ENCODE results near the gene ANKRD12. TPM values are rescaled to one million over a fixed set of nuclear protein-coding genes. Genes with fewer than 3 reads are reported as not detected.
"Not testable (repeated sequence)": the region's sequence is repeated elsewhere in the genome, so short reads cannot be mapped to it uniquely, and the experiment has no call there.

ANKRD12 gene
- total and polyA plus RNA-seq, 5 donors from 2014 or later, result 28.2 to 200 (median 40.8) TPM

DNA sequence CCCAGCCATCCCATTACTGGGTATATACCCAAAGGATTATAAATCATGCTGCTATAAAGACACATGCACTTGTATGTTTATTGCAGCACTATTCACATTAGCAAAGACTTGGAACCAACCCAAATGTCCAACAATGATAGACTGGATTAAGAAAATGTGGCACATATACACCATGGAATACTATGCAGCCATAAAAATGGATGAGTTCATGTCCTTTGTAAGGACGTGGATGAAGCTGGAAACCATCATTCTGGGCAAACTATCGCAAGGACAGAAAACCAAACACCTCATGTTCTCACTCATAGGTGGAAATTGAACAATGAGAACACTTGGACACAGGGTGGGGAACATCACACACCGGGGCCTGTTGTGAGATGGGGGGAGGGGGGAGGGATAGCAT is 43.5 kb upstream of the ANKRD12 start:
- ATAC-seq (ENCODE audit: low read depth in 2 of 2); H3K36me3 Mint-ChIP-seq; H3K9me3 Mint-ChIP-seq; H3K27me3 Mint-ChIP-seq; DNase-seq; H3K9me3 ChIP-seq (ENCODE audit: control insufficient read depth in 2 of 2, low read length in 2 of 2); H3K27ac ChIP-seq (ENCODE audit: insufficient read depth, low read length, poor library complexity, severe bottlenecking); H3K4me3 Mint-ChIP-seq; H3K36me3 ChIP-seq (ENCODE audit: control insufficient read depth, insufficient read depth, low read length); H3K4me3 ChIP-seq (ENCODE audit: low read depth, low read length); H3K27me3 ChIP-seq (ENCODE audit: control insufficient read depth, insufficient read depth, low read length): not testable (repeated sequence)
- peaks cover 35 to 93% (median 54%) of the 10 kb centered on the region in 4 donors for H3K4me1 Mint-ChIP-seq
- H3K27ac Mint-ChIP-seq, result peak overlapping the region in 2 of 3 donors; percentile 52 to 95
- peaks cover 62% of the 10 kb centered on the region for H3K4me1 ChIP-seq (ENCODE audit: control insufficient read depth, insufficient read depth, low read length, poor library complexity, severe bottlenecking)

DNA sequence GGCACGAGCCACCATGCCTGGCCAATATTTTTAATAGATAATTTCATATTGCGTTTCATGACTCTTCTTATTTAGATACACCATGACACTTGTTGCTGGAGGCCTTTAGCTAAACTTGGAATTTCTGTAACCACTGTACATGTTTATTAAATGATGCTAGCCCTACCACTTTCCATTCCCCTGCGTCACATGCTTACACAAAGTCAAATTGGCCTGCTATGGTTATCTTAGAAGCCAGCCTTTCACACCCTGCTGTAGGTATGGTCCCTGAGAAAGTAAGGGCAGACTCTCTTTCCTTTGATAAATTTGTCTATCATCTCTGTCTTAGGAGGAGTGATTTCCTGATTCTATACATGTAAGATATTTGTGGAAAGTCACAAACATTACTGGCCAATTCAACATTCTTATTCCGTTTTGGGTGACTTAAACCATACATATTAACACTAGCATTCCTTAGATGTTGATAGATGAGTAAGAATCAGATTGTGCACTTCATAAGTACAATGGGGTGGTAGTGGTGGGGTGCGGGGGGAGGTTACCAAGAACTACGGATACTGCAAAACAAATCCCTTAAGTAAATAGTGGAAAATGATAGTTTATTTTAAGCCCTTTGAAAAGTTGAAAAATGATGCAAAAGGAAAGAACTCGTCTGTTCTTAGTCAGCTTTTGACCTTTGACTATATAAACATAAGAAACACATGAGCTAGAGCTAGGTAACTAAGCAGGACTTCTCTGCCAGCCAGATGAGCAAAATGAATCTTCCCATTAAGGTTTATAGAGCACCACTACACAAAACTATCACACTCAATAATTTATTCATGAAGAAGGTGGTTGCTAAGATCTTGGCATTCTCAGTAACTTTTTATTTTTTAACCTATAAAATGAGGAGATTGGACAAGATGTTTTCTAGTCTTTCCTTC is 42.0 kb upstream of the ANKRD12 start:
- Mint-ChIP-seq H3K4me3 (peak overlapping the region in 3 of 4 donors; percentile 56 to 79 (median 74)), H3K9me3 (no peaks in the 10 kb centered on the region), H3K36me3 (no peaks in the 10 kb centered on the region), H3K27ac (peak overlapping the region; percentile 93 to 98 (median 95)), H3K4me1 (peaks cover 35 to 78% (median 46%) of the 10 kb centered on the region in 4 donors), H3K27me3 (no peaks in the 10 kb centered on the region)
- Histone ChIP-seq H3K4me1 (ENCODE audit: control insufficient read depth, insufficient read depth, low read length, poor library complexity, severe bottlenecking) (peaks cover 56% of the 10 kb centered on the region), H3K27ac (ENCODE audit: insufficient read depth, low read length, poor library complexity, severe bottlenecking) (peak overlapping the region; percentile 79), H3K36me3 (ENCODE audit: control insufficient read depth, insufficient read depth, low read length) (no peaks in the 10 kb centered on the region), H3K4me3 (ENCODE audit: low read depth, low read length) (peak overlapping the region; percentile 79), H3K27me3 (ENCODE audit: control insufficient read depth, insufficient read depth, low read length) (no peaks in the 10 kb centered on the region), H3K9me3 (ENCODE audit: control insufficient read depth in 2 of 2, low read length in 2 of 2) (no peaks in the 10 kb centered on the region)
- ATAC-seq (ENCODE audit: low read depth in 2 of 2) (no peak), DNase-seq (peak in 2 of 3 donors; percentile 15 to 58)

DNA sequence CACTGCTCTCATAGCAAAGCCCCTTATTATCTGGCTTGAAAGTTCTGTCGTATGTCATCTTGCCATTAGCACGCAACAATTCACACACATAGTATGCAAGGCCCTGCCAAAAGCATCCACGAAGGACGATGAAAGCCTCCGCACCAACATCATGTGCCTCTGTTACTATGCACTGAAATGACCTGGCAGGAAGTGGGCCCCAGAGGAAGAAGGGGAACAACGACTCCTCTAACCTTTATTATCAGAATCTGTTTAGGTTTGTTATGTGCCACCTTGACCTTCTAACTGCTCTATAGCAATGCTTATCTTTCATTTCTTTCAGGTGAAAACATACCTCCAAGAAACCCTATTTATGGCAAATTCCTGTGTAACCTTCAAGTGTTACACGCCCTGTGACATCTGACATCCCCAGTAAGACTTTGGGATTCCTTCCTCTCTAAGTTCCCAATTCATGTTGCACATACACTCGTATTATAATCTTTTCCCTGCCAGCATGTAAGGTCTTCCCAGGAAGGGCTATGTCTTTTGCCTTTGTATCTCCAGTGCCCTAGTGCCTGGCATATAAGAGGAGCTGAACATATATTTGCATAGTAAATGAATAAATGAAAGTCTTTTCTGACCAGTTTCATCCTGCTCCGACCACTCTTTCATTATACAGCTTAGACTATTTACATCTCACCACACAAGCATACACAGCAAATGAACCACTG is 41.1 kb upstream of the ANKRD12 start:
- no peaks in the 10 kb centered on the region for H3K9me3 ChIP-seq (ENCODE audit: control insufficient read depth in 2 of 2, low read length in 2 of 2)
- H3K36me3 ChIP-seq (ENCODE audit: control insufficient read depth, insufficient read depth, low read length), result no peaks in the 10 kb centered on the region
- H3K27me3 Mint-ChIP-seq, result no peaks in the 10 kb centered on the region
- no peaks in the 10 kb centered on the region for H3K9me3 Mint-ChIP-seq
- peak; percentile 47 to 52 for ATAC-seq (ENCODE audit: low read depth in 2 of 2)
- peak overlapping the region; percentile 79 for H3K27ac ChIP-seq (ENCODE audit: insufficient read depth, low read length, poor library complexity, severe bottlenecking)
- H3K36me3 Mint-ChIP-seq, result no peaks in the 10 kb centered on the region
- H3K27ac Mint-ChIP-seq, result peak overlapping the region; percentile 93 to 98 (median 95)
- H3K4me3 ChIP-seq (ENCODE audit: low read depth, low read length), result peak overlapping the region; percentile 79
- H3K4me3 Mint-ChIP-seq, result peak overlapping the region; percentile 56 to 83 (median 76)
- H3K27me3 ChIP-seq (ENCODE audit: control insufficient read depth, insufficient read depth, low read length), result no peaks in the 10 kb centered on the region
- H3K4me1 ChIP-seq (ENCODE audit: control insufficient read depth, insufficient read depth, low read length, poor library complexity, severe bottlenecking), result peaks cover 49% of the 10 kb centered on the region
- peak; percentile 37 to 89 (median 64) for DNase-seq
- H3K4me1 Mint-ChIP-seq, result peaks cover 35 to 72% (median 41%) of the 10 kb centered on the region in 4 donors

- no peaks in the 10 kb centered on the region for H3K9me3 Mint-ChIP-seq
- Histone ChIP-seq H3K9me3 (ENCODE audit: control insufficient read depth in 2 of 2, low read length in 2 of 2) (no peaks in the 10 kb centered on the region), H3K36me3 (ENCODE audit: control insufficient read depth, insufficient read depth, low read length) (no peaks in the 10 kb centered on the region), H3K27me3 (ENCODE audit: control insufficient read depth, insufficient read depth, low read length) (no peaks in the 10 kb centered on the region), H3K27ac (ENCODE audit: insufficient read depth, low read length, poor library complexity, severe bottlenecking) (peak overlapping the region; percentile 79), H3K4me1 (ENCODE audit: control insufficient read depth, insufficient read depth, low read length, poor library complexity, severe bottlenecking) (peaks cover 43% of the 10 kb centered on the region), H3K4me3 (ENCODE audit: low read depth, low read length) (peak overlapping the region; percentile 79)
- no peaks in the 10 kb centered on the region for H3K36me3 Mint-ChIP-seq
- no peak for DNase-seq
- no peaks in the 10 kb centered on the region for H3K27me3 Mint-ChIP-seq
- peak overlapping the region; percentile 56 to 83 (median 76) for H3K4me3 Mint-ChIP-seq
- ATAC-seq (ENCODE audit: low read depth in 2 of 2), result no peak
- H3K4me1 Mint-ChIP-seq, result peaks cover 34 to 71% (median 39%) of the 10 kb centered on the region in 4 donors
- H3K27ac Mint-ChIP-seq, result peak overlapping the region; percentile 93 to 98 (median 95)
These were observed 40.6 kb upstream of the ANKRD12 start for GRCh38 chr18:9096007-9096371.

GRCh38 chr18:9096685-9097084 is 39.9 kb upstream of the ANKRD12 start:
- no peak overlapping the region for H3K27ac ChIP-seq (ENCODE audit: insufficient read depth, low read length, poor library complexity, severe bottlenecking)
- ATAC-seq (ENCODE audit: low read depth in 2 of 2) (no peak), DNase-seq (no peak)
- peak overlapping the region in 2 of 3 donors; percentile 27 to 95 for H3K27ac Mint-ChIP-seq
- H3K4me3 Mint-ChIP-seq, result peak overlapping the region in 1 of 4 donors; percentile 66
- H3K36me3 Mint-ChIP-seq, result no peaks in the 10 kb centered on the region
- no peak overlapping the region for H3K4me3 ChIP-seq (ENCODE audit: low read depth, low read length)
- H3K4me1 ChIP-seq (ENCODE audit: control insufficient read depth, insufficient read depth, low read length, poor library complexity, severe bottlenecking), result peaks cover 40% of the 10 kb centered on the region
- no peaks in the 10 kb centered on the region for H3K36me3 ChIP-seq (ENCODE audit: control insufficient read depth, insufficient read depth, low read length)
- H3K27me3 Mint-ChIP-seq, result no peaks in the 10 kb centered on the region
- H3K4me1 Mint-ChIP-seq, result peaks cover 28 to 69% (median 38%) of the 10 kb centered on the region in 4 donors
- H3K27me3 ChIP-seq (ENCODE audit: control insufficient read depth, insufficient read depth, low read length), result no peaks in the 10 kb centered on the region
- H3K9me3 Mint-ChIP-seq, result no peaks in the 10 kb centered on the region
- no peaks in the 10 kb centered on the region for H3K9me3 ChIP-seq (ENCODE audit: control insufficient read depth in 2 of 2, low read length in 2 of 2)

DNA sequence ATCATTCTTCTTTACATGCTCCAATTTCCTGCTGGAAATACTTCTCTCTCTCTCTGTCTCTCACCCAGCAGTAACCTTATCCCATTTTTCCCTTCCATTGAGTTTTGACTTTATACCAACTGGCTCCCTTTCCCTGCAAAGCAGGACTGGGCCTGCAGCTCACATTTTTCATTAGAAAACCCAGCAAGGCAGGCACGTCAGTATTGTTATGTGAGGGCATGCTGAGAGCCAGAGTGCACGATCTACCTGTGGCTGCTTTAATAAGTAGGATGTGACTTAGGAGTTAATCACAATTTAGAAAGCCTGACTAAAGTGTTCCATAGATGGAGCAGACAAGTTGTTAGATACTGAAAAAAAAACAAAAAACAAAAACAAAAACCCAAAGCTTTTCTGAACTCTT is 39.2 kb upstream of the ANKRD12 start:
- H3K9me3 ChIP-seq (ENCODE audit: control insufficient read depth in 2 of 2, low read length in 2 of 2), result no peaks in the 10 kb centered on the region
- H3K4me1 ChIP-seq (ENCODE audit: control insufficient read depth, insufficient read depth, low read length, poor library complexity, severe bottlenecking), result peaks cover 41% of the 10 kb centered on the region
- H3K27ac ChIP-seq (ENCODE audit: insufficient read depth, low read length, poor library complexity, severe bottlenecking), result no peak overlapping the region
- H3K4me1 Mint-ChIP-seq, result peaks cover 32 to 66% (median 41%) of the 10 kb centered on the region in 4 donors
- no peaks in the 10 kb centered on the region for H3K27me3 ChIP-seq (ENCODE audit: control insufficient read depth, insufficient read depth, low read length)
- peak overlapping the region in 3 of 4 donors; percentile 2 to 76 (median 66) for H3K4me3 Mint-ChIP-seq
- no peak for ATAC-seq (ENCODE audit: low read depth in 2 of 2)
- DNase-seq, result no peak
- H3K4me3 ChIP-seq (ENCODE audit: low read depth, low read length), result peak overlapping the region; percentile 7
- H3K36me3 Mint-ChIP-seq, result no peaks in the 10 kb centered on the region
- peak overlapping the region; percentile 51 to 95 (median 68) for H3K27ac Mint-ChIP-seq
- H3K9me3 Mint-ChIP-seq, result no peaks in the 10 kb centered on the region
- no peaks in the 10 kb centered on the region for H3K27me3 Mint-ChIP-seq
- H3K36me3 ChIP-seq (ENCODE audit: control insufficient read depth, insufficient read depth, low read length), result no peaks in the 10 kb centered on the region

DNA sequence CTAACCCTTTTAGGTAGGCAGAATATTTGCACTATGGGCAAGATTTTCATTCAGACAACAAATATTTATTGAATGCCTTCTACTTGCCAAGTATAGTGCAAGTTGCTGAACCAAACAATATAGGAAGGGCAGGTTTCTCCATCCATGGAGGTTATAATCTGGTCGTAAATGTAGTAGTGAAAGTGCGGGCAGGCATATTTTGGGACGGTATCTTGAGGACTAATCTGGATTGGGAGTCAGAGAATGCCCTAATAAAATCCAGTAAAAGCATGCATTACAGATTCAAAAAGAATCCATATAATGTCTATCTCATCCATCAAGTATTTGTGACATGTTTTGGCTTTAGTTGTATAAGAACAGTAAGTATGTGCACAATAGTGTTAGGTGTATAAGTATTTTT is 35.8 kb upstream of the ANKRD12 start:
- Mint-ChIP-seq H3K4me1 (peaks cover 25 to 56% (median 34%) of the 10 kb centered on the region in 4 donors), H3K4me3 (peak overlapping the region in 2 of 4 donors; percentile 49 to 63)
- ATAC-seq (ENCODE audit: low read depth in 2 of 2), result no peak

More for the DNA sequence above, 35.8 kb upstream of the ANKRD12 start:
- DNase-seq, result no peak
- Histone ChIP-seq H3K36me3 (ENCODE audit: control insufficient read depth, insufficient read depth, low read length) (no peaks in the 10 kb centered on the region), H3K4me3 (ENCODE audit: low read depth, low read length) (no peak overlapping the region), H3K27me3 (ENCODE audit: control insufficient read depth, insufficient read depth, low read length) (no peaks in the 10 kb centered on the region), H3K27ac (ENCODE audit: insufficient read depth, low read length, poor library complexity, severe bottlenecking) (no peak overlapping the region), H3K4me1 (ENCODE audit: control insufficient read depth, insufficient read depth, low read length, poor library complexity, severe bottlenecking) (peaks cover 44% of the 10 kb centered on the region), H3K9me3 (ENCODE audit: control insufficient read depth in 2 of 2, low read length in 2 of 2) (no peaks in the 10 kb centered on the region)
- Mint-ChIP-seq H3K36me3 (peaks cover 18% of the 10 kb centered on the region), H3K27ac (peak overlapping the region; percentile 1 to 97 (median 21)), H3K27me3 (no peaks in the 10 kb centered on the region), H3K9me3 (no peaks in the 10 kb centered on the region)
